Endometrium (tissue), 2 donors: ENCODE measurements around the gene DIP2B.
"Not testable (repeated sequence)": the region's sequence is repeated elsewhere in the genome, so short reads cannot be mapped to it uniquely, and the experiment has no call there.

ENCODE experiments used
- FAIRE-seq: peaks from 2 replicates; lab custom pipeline; 2012; peaks lifted over from hg19 to GRCh38; lab: Jason Lieb, UNC
- donor health status: control.
- donor health status: control.

DIP2B gene

DNA sequence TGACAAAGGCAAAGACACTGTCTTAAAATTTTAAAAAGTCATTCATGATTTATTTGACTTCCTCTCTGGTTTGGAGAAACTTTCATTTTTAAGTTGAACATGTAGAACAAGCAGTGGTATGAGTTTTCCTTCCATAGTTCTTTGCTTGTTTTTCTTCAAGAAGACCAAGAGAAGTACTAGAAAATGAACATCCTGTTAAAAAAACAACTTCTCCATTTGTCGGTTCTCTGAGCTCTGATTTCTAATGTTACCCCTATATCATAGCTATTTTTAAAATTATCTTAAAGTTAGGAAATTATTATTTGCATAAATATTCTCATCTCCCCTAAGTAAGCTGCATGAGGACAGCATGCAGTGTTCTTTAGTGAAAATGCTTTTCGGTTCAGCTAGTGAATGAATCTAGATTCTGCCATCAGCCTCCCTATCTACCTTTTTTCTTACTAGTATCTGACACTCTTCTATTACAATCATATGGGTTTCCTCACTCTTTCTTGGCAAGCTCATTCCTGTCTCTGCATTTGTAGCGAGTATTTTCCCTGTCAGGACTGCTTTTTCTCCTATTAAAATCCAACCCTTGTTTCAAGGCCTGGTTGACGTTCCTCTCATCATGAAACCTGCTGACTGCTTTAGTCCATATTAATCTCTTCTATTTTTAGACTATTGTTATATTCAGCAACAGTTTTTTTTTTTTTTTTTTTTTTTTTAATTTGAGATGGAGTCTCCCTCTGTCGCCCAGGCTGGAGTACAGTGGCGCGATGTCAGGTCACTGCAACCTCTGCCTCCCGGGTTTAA is 15.8 kb downstream of the DIP2B start:
- no peak for FAIRE-seq

DNA sequence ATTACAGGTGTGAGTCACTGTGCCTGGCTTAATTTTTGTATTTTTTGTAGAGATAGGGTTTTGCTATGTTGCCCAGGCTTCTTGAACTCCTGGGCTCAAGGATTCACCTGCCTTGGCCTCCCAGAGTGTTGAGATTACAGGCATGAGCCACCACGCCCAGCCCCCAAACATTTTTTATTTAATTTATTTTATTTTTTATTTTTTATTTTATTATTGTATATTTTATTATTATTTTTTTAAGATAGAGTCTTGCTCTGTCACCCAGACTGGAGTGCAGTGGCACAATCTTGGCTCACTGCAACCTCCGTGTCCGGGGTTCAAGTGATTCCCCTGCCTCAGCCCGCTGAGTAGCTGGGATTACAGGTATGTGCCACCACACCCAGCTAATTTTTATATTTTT is 17.0 kb downstream of the DIP2B start:
- not testable (repeated sequence) for FAIRE-seq

DNA sequence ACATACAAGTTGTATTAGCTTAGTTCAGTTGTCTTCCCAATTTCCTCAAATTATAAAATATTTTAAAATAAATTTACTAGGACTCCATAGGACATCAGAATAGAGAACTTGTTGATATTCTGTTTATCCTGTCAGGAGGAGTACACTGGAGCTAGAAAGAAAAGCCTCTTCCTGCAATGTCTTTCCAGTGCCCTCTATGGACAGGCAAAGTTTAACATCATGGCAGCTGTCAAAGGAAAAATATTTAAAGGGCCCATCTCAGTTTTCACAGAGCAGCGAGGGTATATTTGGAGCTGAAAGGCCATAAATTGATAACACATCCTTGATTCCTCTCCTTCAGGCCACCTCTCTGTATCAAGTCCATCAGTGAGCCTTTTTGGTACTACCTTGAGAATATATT is 19.0 kb downstream of the DIP2B start:
- no peak for FAIRE-seq

DNA sequence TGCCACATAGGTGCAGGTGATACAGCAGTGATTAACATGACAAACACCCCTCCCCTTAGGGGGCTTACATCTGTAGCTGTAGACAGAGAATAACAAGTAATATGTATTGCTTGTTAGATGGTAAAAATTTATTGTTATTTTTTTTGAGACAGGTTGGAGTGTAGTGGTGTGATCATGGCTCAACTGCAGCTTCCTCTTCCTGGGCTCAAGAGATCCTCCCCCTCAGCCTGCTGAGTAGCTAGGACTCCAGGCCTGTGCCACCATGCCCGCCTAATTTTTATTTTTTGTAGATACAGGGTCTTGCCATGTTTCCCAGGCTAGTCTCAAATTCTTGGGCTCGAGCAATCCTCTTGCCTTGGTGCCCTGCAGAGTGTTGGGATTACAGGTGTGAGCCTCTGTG is 19.8 kb downstream of the DIP2B start:
- no peak for FAIRE-seq

DNA sequence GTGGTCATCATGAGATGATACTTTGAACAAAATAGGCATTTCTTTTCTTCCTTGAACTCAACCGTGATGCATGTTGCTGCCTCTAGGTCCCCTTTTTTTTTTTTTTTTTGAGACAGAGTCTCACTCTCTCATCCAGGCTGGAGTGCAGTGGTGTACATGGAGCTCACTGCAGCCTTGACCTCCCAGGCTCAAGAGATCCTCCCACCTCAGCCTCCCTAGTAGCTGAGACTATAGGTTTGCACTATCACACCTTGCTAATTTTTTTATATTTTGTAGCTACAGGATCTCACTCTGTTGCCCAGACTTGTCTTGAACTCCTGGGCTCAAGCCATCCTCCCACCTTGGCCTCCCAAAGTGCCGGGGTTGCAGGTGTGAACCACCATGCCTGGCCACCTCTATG is 20.6 kb downstream of the DIP2B start:
- FAIRE-seq = no peak

DNA sequence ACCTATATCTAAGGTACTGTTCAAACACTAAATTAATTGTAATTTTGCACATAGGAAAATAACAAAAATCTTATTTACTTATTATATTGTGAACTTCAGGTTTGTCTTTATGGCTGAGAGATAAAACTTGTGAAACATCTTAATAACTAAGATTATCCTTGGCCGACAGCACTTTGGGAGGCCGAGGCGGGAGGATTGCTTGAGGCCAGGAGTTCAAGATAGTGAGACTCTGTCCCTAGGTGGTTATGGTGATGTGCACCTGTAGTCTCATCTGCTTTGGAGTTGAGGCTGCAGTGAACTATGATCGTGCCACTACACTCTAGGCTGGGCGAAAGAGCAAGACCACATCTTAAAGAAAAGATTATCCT is 22.6 kb downstream of the DIP2B start:
- no peak for FAIRE-seq

DNA sequence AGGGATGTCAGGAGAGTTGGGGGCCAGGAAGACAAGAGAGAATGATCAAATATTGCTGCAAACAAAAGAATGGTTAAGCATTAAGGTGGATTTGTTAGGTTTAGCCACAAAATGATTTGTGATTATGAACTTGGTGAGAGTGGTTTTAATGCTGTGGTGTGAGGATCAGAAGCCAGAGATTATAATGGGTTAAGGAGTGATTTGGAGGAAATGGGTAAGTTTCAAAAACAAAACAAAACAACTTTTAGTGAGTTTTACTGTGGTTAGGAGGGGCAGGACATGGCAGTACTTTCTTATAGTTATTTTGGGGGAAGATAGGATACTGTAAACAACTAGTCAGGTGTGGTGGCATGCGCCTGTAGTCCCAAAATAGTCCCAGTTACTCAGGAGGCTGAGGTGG is 24.0 kb downstream of the DIP2B start:
- no peak for FAIRE-seq

DNA sequence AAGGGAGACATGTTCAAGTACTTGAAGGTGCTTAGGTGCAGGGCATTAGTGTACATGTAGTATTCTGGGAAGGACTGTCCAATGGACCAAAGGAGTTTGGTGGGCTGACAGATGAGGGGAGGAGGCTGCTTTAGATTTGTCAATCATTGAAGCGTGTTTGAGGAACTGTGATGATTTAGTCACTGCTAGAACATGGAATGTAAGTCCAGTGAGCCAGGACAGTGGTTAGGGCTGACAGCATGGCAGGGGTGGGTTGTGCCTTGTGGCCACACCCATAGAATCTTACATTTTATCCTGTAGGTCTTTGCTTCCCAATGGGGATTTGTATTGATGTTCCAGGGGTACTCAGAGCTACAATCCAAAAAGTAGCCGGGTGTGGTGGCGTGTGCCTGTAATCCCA is 24.6 kb downstream of the DIP2B start:
- no peak for FAIRE-seq

DNA sequence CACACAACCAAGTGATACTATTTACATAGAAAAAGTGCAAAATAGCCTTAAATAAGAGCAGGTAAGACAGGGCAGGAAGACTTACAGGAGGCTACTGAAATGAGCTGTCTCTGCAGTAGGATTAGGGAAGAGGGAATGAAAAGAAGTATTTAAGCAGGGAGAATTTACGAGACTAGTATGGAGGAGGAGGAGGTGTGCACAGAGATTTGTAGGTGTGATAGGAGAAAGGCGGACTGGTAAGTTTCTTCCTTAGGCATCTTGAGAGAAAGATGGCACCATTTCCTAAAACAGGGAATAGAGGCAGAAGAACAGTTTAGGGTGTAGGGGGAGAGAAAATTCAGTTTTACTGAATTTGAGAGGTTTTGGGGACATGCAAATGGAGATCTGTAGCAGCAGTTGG is 25.7 kb downstream of the DIP2B start:
- FAIRE-seq = no peak

DNA sequence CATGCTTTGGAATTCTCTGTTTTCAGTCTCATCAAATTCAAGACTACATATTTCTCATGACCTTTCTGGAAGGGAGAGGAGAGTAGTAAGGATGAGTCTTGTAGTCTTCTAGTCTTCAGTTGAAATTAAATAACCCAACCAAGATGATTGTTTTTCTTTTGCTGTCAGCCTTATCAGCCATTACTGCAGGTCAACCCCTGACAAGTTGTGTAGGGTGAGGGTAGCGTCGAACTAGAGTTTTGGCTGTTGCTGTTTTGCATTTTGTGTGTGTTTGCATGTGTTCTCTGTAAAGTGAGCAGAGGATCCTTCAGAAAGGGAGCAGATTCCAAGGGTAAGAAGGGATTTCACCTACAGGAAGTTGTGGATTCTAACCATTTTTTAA is 28.4 kb downstream of the DIP2B start:
- FAIRE-seq = no peak

DNA sequence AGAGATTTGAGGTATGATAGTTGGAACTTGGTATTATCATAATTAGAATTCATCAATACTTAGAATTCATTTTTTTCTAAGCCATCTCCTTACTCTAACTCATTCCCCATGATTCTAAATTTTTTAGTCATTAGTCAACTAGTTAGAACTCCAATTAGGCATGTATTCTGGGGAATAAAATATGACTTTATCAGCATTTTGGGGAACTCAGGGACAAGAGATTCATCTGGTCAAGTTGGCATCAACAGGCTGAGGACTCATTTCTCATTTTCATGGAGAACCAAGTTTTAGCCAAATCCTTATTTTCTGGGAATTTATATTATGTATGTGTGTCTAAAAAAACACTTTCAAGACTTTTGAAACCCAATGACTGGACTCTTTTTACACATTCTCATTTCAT is 29.2 kb downstream of the DIP2B start:
- FAIRE-seq = no peak

DNA sequence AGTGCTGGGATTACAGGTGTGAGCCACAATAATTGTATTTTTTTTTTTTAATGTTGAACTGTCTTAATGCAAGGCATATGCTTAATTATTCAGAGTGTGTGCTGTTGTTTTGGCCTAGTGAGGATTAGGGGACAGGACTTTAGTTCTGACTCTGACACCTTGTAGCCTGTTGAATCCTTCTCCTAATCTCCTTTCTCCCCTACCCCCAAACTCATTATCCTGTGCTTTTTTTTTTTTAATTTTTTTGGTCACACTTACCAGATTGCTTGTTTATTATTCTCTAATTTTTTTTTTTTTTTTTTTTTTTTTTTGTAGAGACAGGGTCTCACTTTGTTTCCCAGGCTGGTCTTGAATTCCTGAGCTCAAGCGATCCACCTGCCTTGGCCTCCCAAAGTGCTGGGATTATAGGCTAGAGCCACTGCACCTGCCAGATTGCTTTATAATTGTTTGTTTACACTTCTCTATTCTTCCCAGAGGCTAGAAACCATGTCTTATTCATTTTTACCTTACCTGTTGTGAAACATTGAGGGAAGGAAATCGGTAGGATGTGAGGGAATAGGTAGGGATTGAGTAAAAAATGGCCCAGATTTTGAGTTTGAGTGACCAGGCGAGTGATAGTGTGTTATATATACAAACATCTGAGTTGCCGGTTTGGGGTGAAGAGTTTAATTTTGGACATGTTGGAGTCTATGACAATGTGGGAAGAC is 32.2 kb downstream of the DIP2B start:
- FAIRE-seq = no peak

DNA sequence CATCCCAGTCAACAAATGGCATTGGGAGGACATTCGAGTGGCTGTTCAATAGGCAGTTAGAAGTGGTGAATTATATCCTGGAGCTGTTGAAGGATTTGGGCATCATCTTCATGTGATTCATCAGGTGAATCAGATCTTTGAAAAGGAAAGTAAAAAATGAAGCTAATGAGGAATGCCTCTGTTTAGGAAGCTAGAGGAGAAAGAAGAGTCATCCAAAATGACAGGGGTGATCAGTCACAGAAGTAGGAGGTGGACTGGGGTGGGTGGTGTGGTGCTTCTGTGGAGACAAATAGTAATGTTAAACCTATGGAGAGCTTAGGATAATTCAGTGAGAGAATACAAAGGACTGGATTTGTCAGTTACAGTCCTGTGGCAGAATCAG is 32.7 kb downstream of the DIP2B start:
- no peak for FAIRE-seq

DNA sequence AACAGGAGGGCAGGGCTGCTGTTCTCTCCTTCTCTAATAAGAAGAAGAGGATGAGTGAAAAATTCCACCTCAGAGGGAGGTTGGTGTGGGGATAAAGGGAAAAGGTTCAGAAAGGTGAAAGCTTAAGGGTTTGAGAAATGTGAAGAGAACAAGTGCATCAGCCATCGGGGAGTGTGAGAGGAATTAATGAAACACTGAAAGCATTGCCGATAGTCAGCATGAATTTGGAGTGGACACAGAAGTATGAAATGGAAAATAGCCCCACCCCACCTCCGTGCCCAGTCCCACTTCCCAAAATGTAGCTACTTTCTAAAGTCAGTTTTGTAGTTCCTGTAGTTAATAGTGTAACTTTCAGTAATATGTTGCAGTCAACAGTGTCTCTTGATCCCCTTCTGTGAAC is 33.4 kb downstream of the DIP2B start:
- no peak for FAIRE-seq

DNA sequence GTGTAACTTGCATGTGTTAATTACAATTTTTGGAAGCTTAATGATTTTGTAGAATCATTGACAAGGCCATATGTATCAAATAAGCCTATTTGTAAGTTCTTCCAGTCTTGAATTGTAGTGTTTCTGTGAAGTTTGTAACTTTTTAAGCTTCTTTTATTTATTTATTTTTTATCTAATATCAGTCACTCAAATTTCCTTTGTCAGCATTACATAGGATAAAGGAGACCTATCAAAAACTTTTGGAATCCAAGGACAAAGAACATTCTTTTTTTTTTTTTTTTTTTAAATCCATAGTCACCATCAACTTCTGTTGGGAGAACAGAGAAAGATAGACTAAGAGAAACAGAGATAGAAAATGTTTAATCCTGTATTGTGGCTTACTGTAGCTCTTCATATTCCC is 36.4 kb downstream of the DIP2B start:
- FAIRE-seq = no peak

DNA sequence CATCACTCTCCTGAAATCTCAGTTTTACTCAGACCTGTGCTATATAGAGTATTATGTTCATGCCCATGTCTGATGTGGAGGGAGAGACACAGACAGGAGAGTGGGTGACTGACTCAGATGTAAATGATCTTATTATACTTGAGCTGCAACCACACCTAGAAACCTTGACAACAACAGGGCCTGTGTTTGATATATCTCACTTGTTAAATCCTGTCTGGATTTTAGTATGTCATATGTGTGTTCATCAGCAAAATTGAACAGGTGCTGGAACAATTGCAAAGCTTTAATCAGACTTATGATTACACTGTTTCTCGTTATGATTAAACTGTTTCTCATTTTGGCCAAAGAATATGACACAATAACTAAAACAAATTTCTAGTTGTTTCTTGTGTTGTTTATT is 37.7 kb downstream of the DIP2B start:
- no peak for FAIRE-seq

DNA sequence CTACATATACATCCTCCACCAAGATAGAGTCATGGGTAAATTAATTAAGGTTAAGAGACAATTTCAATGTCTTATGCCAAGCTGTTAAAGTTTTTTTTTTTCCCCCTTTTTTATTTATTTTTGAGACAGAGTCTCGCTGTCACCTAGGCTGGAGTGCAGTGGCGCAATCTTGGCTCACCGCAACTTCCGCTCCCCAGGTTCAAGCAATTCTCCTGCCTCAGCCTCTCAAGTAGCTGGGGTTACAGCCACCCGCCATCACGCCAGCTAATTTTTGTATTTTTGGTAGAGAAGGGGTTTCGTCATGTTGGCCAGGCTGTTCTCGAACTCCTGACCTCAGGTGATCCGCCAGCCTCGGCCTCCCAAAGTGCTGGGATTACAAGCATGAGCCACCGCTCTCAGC is 38.4 kb downstream of the DIP2B start:
- FAIRE-seq = not testable (repeated sequence)

DNA sequence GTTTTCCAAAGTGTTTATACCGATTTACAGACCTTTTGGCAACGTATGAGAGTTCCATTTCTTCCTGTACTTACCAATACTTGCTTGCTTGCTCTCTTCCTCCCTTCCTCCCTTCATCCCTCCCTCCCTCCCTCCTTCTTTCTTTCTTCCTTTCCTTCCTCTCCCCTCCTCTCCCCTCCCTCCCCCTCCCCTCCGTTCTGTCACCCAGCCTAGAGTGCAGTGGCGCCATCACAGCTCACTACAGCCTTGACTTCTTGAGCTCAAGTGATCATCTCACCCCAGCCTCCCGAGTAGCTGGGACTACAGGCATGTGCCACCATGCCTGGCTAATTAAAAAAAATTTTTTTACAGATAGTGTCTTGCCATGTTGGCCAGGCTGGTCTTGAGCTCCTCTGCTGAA is 40.4 kb downstream of the DIP2B start:
- no peak for FAIRE-seq

DNA sequence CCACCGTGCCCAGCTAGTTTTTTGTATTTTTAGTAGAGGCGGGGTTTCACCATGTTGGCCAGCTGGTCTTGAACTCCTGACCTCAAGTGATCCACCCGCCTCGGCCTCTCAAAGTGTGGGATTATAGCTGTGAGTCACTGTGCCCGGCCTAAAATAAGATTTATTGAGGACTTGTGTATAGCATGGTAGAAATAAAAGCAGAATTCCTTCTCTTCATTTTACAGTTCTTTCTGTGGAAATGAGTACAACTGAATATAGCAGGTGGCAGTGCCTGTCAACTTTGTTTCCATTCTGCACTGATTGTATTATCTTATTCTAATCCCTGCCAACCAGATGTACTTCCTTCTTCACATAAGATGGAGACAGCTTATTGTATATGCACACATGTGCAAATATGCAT is 41.0 kb downstream of the DIP2B start:
- no peak for FAIRE-seq

DNA sequence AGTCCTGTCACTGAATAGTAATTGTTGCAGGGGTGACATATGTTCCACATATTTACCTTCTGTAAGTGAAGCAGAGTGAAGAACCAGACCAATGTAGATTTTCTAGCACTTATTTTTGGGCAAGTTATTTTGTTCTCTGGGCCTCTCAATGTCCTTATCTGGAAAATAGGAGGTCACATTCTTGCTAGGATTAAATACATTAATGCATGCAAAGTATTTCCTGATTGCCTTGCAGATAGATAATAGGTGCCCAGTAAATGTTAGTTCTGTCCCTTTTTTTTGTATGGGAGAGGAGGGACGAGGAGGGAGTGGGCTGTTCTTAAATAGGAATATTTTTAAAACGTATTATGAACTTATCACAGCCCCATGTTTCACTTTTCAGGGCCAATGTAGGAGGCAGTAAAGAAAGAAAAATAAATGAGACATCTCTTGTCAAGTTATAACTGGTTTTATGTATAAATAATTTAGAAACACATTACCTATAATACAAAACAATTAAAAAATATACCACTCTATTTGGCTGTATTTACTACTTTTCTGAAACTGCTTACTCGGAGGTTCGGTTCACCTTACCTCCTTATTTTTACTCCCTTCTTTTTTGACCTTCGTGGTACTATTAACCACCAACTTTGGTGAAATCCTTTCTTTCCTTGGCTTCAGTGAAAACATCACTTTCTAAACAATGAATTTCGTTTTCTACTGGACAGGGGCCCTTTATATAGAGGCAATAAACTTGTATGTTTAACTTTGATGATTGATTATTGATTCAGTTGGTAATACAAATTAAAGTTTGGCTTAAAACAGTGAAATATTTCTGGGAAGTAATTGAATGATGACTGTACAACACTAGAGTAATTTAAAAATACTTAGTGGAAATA is 41.9 kb downstream of the DIP2B start:
- FAIRE-seq = no peak

DNA sequence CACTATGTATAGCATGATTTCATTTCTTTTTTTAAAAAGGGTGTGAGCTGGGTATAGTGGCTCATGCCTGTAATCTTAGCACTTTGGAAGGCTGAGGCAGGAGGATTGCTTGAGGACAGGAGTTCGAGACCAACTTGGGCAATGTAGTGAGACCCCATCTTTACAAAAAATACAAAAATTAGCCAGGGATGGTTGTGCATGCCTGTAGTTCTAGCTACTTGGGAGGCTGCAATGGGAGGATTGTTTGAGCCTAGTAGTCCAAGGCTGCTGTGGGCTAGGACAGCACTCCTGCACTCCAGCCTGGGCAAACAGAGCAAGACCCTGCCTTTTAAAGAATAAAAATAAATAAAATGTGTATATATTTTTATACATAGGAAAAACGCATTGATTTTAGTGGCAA is 43.0 kb downstream of the DIP2B start:
- FAIRE-seq = no peak

DNA sequence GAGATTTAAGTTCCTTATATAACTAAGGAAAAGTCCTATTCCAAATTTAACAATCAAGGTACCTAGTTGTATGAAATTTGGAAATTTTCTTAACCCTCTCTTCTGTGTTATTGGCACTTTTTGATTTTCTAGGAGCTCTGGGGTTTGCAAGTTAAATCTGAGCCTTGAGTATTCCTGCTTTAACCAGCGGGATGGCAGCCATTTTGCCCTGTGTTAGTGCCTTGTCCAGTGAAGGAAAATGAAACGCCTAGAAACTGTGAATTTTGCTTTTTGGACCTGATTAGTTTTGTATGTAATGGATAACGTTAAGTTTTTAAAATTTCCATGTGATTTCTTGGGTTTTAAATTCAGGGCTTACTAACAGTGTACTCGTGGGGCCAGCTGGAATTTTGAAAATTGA is 45.1 kb downstream of the DIP2B start:
- no peak for FAIRE-seq

DNA sequence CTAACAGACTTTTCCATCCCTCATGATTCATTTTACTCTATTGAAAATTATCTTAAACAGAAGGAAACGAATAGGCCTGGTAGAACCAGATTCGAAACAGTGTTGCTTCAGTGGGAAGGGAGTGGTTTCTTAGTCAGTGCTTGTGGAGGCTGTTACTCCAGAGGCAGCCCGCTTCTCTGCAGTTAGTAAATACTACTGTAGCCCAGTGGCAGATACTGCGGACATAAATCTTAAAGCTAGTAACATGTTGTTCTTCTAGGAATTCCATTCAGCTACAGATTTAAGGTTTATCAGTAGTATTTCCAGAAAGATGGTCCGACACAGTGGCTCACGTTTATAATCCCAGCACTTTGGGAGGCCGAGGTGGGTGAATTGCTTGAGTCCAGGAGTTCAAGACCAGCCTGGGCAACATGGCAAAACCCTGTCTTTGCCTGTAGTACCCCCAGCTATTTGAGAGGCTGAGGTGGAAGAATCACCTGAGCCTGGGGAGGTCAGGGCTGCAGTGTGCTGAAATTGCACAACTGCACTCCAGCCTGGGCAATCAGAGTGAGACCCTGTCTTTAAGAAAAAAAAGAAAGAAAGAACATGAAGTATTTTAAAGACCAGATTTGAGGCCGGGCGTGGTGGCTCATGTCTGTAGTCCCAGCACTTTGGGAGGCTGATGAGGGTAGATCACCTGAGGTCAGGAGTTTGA is 45.9 kb downstream of the DIP2B start:
- FAIRE-seq = no peak
